NCI-H2196 treated with DMSO at 0.1 percent for 48 hours (cell line): ENCODE results near the gene ME3.
"Not testable (repeated sequence)": the region's sequence is repeated elsewhere in the genome, so short reads cannot be mapped to it uniquely, and the experiment has no call there.

ENCODE experiments used
- DNase-seq: peaks from one replicate; lab custom pipeline; 2025; ENCODE audit not compliant: unreplicated experiment; lab: John Stamatoyannopoulos, UW

Gene ME3

GRCh38 chr11:86623736-86624135 lies 48.7 kb downstream of the ME3 start:
- no peak for DNase-seq

DNA sequence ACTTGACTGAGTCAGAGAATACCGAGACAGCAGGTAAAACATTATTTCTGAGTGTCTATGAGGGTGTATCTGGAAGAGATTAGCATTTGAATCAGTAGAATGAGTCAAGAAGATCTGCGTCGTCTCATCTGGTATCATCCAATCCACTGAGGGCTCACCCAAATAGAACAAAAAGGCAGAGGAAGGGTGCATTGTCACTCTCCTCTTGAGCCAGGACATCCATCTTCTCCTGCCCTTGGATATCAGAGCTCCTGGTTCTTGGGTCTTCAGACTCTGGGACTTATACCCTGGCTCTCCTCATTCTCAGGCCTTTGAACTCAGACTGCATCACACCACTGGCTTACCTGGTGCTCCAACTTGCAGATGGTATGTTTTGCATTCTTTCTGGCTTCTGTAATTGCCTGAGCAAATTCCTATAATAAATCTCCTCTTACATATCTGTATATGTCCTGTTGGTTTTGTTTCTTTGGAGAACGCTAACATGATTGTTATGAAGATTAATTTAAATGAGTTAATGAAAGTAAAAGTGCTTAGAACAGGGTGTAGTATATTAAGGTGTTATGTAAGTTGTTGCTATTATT lies 49.3 kb downstream of the ME3 start:
- DNase-seq = no peak

- no peak for DNase-seq
Observed at GRCh38 chr11:86621854-86622253, 50.6 kb downstream of the ME3 start.

GRCh38 chr11:86620891-86621521 lies 51.4 kb downstream of the ME3 start:
- DNase-seq = no peak

- not testable (repeated sequence) for DNase-seq
Observed at GRCh38 chr11:86619428-86619827, 53.0 kb downstream of the ME3 start.

DNA sequence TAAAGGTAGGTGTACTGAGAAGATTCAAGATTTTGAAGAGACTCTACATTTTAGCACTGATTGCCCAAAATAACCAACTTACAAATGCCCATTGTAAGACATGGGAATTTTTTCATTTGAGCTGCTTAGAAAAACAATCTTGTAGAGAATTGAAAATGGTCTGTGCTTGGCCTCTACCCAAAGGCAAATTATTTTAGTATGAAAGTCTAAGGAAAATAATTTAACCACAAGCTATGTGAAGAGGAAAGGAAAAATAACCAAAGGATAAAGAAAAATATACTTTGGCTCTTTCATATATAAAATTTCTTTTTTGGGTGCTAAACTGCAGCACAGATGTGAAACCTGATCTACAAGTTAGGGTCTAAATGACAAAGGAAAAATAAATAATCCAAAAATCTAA lies 54.9 kb downstream of the ME3 start:
- no peak for DNase-seq

DNA sequence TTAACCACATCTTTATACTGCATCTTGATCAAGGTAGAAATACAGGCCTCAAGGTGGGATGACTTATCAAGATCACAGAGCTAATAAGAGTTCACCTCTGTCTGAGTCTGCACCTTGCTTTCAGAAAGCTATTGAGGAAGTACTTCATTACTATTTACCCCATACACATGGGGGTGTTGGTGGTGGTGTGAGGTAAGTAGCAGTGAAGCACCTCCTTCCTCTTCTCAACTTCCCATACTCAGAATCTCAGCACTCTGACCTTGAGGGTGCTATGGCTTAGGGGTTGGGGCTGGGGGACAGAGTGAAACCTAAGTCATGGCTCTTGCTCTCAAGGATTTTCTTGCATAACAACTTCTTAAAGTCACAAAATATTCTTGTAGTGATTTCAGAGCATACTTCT lies 56.9 kb downstream of the ME3 start:
- no peak for DNase-seq

- DNase-seq = no peak
Observed at GRCh38 chr11:86610559-86611341, 61.7 kb downstream of the ME3 start.

GRCh38 chr11:86608251-86608799 lies 64.1 kb downstream of the ME3 start:
- DNase-seq = no peak

GRCh38 chr11:86606836-86607481 lies 65.5 kb downstream of the ME3 start:
- DNase-seq = no peak

DNA sequence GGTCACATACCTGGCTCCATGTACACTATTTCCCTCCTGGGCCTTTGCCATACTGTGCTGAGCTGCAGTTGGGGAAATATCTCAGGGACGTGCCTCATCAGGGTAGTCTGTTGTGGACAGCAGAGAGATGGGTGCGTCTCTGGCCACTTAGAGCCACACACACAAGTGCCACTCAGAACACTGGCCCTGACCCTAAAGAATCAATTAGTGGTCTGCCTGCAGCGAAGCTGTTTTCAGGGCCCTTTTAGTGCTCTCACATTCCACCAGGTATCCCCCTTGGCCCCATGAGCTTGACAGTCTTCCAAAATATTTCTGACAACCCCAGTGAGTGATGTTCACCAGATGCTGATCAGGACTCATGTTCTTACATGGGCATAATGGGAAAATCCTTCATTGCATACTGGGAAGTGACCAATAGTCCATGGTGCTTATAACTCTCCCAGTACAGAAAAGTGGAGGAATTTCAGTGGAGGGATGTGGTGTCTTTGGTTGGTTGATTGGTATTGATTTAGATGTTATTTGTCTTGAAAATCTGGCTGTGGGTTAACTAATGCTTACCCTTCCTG lies 66.1 kb downstream of the ME3 start:
- DNase-seq = no peak

DNA sequence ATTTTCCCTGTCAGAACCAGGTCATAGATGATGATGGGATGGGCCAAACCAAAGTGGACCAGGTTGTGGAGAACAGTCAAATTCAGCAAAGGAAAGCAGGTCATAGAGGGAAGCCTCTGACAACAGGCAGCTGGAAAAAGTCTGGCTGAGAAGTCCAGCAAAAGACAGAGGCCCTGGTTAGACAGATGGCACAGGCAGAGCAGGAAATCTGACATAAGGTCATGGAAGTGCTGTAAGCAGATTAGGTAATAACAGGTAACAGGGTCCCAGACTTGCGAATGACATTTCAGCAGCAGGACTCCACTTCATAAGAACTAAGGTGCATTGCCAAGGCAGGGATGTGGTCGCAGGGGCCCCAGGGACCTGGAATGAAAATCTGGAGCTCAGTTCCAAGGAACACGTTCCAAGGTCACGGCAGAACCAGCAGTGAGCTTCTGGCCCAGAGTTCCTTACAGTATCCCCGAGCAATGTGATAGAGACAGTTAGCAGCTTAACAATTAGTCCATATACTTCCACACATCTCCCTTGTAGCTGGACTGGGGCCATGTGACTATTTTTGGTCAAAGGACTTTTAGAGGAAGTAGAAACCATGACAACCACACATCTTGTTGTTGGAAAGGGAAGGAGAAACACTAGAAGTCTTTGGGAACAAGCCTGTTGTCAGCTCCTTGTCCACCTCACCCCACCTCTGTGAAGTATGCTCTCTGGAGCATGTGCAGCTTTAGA lies 75.4 kb downstream of the ME3 start:
- no peak for DNase-seq

DNA sequence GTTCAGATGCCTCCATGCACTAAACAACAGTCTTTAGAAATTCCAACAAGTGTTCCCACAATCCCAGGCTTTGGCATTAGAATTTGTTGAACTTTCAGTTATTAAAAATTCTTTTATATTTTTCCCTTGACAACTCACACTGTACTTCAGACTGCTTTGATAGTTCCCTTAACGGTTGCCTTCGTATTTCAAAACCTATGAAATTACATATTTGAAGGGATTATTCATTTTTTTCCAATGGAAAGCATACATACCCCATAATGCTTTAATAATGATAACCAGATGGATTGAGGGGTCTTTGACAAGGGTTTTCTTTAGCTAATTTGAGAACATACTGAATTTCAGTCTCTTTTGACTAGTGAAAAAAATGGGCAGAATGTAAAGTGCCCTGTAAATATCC lies 76.5 kb downstream of the ME3 start:
- DNase-seq = no peak

DNA sequence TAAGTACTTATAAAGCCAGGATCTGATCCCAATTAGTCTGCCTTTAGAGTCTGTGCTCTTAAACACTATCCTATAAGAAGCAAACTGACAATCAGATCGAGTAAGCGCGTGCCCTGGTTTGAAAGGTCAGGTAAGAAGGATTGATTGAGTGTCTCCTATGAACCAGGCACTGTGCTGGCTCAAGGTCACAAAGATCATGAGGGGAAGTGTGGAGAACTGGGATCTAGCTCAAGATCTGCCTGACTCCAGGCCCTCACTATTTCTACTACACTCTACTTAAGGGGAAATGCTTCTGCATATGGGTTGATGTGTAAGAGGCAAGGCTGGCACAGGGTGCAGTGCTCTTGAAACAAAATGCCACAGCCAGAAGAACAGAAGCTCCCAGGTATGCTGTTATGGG lies 77.0 kb downstream of the ME3 start:
- no peak for DNase-seq

DNA sequence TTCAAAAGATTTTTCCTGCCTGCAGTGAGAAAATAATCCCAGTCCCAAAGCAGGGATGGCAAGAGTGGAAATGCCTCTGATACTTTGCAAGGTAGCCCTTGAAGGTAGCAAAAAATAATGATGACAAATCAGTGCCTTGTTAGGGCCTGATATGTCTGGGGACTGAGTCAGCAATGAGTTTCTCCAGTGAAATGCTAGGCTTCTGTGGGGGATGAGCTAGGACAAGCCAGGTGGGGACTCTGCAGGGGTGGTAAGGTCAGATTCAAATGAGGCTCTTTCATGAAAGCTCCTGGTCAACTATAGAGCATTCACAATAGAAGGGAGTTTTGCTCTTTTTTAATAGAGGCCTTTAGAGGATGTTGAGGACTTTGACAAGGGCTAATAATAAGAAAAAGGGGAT lies 77.7 kb downstream of the ME3 start:
- DNase-seq = no peak

DNA sequence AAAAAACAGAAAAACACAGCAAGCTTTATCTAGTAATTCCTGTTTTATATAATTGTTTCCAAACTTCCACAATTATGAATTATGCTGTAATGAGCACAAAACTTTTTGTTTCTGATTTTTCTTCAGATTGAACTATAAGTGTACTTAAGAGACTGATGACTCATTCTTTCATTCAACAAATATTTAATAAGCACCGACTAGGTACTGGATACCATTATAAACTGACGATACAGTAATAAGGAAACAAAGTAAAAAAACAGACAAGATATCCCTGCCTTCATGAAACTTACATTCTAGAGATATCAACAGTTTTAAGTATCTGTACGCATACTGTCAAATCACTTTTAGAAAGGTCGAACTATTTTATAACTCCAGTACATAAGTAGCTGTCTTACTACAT lies 78.6 kb downstream of the ME3 start:
- DNase-seq = no peak

DNA sequence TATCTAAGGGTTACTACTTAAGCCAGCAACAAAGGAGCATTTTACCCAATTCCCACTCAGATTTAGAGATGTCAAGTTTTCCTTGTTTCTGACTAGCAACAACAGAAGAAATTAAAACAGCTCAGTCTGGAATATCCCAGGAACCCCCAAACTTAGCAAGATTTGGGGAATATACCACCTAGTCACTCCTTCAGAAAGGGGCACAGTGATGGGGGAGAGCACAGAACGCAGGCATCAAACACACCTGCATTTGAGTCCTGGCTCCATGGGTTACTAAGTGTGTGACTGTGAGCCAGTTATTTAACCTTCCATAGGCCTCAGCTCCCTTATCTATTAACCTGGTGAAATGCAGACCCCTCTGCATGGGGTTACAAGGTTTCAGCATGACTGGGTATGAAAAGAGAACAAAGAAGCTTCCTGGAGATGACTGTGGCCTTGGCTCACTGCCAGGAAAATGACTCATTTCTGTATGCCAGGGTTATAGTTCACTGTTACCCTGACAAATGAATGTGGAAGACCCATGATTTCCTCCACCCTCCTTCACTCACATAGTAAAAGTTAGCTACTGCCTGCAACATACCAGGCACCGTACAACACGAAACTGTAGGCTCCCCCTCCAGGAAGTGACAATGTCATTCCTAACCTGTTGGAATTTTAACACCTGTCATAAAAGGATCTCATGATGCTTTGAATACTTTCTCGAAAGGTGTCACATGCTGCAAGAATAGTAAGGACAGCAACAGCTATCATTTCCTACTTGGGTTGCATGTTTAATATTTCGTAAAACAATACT lies 79.6 kb downstream of the ME3 start:
- peak; percentile 77 for DNase-seq

DNA sequence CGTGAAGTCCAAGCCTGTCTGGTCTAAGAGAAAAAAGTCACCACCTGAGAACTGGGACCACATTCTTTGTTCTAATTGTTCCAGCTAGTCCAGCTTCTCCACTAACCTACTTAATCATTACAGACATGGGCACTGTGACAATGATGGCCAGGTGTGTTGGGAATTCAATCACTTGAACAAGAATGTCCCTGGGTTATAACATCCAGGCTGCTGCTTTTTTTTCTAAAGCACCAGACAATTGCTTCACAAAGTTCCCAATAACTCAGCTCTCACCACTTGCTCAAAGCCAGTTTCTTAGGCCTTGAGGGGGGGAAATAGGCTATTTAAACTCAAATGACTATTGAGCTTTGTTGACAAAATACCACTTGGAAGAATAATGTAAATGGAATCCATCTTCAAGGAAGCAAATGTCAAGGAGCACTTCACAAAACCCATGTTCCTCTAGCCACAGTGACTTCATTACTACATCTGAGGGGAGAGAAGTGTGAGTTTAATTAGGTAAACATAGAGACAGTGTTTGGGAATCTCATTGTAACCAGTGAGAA lies 80.3 kb downstream of the ME3 start:
- DNase-seq = peak; percentile 63

DNA sequence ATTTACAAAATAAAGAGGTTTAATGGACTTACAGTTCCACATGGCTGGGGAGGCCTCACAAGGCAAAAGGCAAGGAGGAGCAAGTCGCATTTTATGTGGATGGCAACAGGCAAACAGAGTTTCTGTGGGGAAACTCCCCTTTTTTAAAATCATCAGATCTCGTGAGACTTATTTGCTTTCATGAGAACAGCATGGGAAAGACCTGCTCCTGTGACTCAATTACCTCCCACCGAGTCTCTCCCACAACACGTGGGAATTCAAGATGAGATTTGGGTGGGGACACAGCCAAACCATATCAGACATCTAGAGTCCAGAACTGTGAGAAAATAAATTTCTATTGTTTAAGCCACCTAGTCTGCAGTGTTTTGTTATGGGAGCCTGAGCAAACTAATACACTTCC lies 80.8 kb downstream of the ME3 start:
- no peak for DNase-seq
